NT2/D1 (cell line): Measurements from ENCODE around the gene SHISA7.

Experiments
- DNase-seq: peaks from one replicate; pipeline ENCODE4 v3.0.0-alpha.2; 2011; ENCODE audit warnings: low read depth, low spot score
- H3K27me3 ChIP-seq: 2 replicates; pipeline ENCODE4 v1.6.0; 2011; ENCODE audit warnings: mild to moderate bottlenecking; ENCODE audit not compliant: insufficient read length, insufficient read depth
- H3K36me3 ChIP-seq: 2 replicates; pipeline ENCODE4 v1.6.1; 2011; ENCODE audit warnings: mild to moderate bottlenecking, low read length, mixed read lengths; ENCODE audit not compliant: insufficient read depth, insufficient read length
- H3K4me1 ChIP-seq: 2 replicates; pipeline ENCODE4 v1.5.1; 2011; ENCODE audit not compliant: insufficient read depth, insufficient read length
- H3K4me3 ChIP-seq: 2 replicates; pipeline ENCODE4 v1.5.1; 2011; ENCODE audit warnings: low read depth; ENCODE audit not compliant: insufficient read length
- H3K9ac ChIP-seq: 2 replicates; pipeline ENCODE4 v1.6.0; 2011; ENCODE audit warnings: low read depth; ENCODE audit not compliant: insufficient read length
- H3K9me3 ChIP-seq: 2 replicates; pipeline ENCODE4 v1.5.1; 2011; ENCODE audit warnings: mild to moderate bottlenecking, low read length; ENCODE audit not compliant: insufficient read depth
- SUZ12 ChIP-seq: IDR thresholded peaks from 2 replicates; pipeline ENCODE4 v1.6.1; 2011; ENCODE audit not compliant: insufficient read length, insufficient read depth; ENCODE audit errors: extremely low read depth
- YY1 ChIP-seq: IDR thresholded peaks from 2 replicates; pipeline ENCODE4 v1.6.1; 2011; ENCODE audit not compliant: insufficient read length, insufficient read depth
- ZNF274 ChIP-seq: IDR thresholded peaks from 2 replicates; pipeline ENCODE4 v1.6.1; 2011; ENCODE audit warnings: mild to moderate bottlenecking, low read depth, low read length

Gene SHISA7

DNA sequence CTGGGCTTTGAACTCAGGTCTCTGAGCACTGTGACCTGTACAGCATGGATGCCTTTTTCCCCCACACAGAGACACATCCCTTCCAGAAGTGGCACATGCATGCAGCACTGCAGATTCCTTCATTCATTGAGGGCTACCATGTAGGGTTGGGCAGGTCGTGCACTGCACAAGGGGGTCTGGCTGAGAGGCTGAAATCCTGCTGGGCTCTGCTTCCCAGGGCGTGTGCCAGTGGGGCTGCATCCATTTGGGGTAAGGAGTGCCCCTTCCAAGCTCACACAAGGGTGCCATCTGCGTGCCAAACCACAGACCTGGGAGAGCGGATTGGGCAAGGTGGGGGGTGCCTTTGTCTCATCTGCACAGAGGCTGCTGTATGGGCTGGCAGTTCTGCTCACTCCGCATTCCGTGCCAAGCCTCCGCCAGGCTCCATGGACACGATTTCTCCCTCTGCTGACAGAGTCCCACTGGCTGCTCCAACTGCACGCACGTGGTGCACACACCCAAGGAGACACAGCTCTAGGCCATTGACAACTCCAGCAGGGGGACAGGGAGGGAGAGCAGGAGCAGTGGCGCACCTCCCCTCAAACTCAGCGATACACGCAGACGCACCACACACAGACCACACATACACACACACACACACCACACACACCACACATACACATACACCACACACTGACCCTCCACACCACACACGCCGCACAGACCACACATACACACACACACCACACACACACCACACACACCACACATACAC lies 4.5 kb upstream of the SHISA7 start:
- Histone ChIP-seq H3K4me3 (no peak overlapping the region), H3K4me1 (no peaks in the 10 kb centered on the region), H3K27me3 (peaks cover 94% of the 10 kb centered on the region), H3K36me3 (no peaks in the 10 kb centered on the region), H3K9me3 (no peaks in the 10 kb centered on the region), H3K9ac (no peak overlapping the region)
- TF ChIP-seq YY1, result no peak
- TF ChIP-seq ZNF274, result no peak
- no peak for TF ChIP-seq SUZ12
- DNase-seq, result no peak

DNA sequence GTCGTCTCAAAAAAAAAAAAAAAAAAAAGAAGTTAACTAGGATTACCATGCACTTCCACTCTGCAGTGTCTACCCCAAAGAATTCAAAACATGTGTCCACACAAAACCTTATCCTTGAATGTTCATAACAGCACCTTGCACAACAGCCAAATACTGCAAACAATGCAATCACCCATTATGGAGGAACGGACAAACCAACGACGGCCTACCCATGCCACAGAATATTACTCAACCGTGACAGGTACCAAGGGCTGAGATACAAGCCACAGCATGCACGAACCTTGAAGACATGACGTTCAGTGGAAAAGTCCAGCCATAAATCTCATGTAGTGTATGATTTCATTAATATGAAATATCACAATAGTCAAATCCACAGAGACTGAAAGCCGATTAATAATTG lies 3.0 kb upstream of the SHISA7 start:
- Histone ChIP-seq H3K9ac (no peak overlapping the region), H3K4me1 (no peaks in the 10 kb centered on the region), H3K27me3 (peaks cover 95% of the 10 kb centered on the region), H3K9me3 (no peaks in the 10 kb centered on the region), H3K4me3 (no peak overlapping the region), H3K36me3 (no peaks in the 10 kb centered on the region)
- TF ChIP-seq SUZ12 (no peak), ZNF274 (no peak), YY1 (no peak)
- DNase-seq, result no peak

DNA sequence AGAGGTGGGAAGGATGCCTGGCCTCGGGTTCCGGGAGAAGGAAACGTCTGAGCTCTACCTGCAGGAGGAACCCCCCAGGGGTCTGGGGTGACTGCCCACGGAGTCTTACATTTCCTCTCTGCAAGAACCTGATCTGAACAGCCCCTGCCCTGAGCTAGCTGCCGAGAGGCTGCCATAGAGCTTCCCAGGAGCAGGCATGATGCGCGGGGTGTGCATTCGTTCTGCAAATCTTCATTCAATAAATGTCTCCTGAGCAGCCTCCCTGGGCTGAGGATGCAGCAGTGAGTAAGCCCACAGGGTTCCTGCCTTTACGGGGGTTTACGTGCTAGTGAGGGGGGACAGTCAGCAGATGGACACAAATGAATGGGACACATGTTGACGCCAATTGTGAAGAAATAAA lies 1.5 kb upstream of the SHISA7 start:
- Histone ChIP-seq H3K36me3 (no peaks in the 10 kb centered on the region), H3K9ac (no peak overlapping the region), H3K27me3 (peaks cover 97% of the 10 kb centered on the region), H3K4me3 (no peak overlapping the region), H3K4me1 (peaks cover 3% of the 10 kb centered on the region), H3K9me3 (no peaks in the 10 kb centered on the region)
- no peak for DNase-seq
- no peak for TF ChIP-seq YY1
- no peak for TF ChIP-seq ZNF274
- no peak for TF ChIP-seq SUZ12

DNA sequence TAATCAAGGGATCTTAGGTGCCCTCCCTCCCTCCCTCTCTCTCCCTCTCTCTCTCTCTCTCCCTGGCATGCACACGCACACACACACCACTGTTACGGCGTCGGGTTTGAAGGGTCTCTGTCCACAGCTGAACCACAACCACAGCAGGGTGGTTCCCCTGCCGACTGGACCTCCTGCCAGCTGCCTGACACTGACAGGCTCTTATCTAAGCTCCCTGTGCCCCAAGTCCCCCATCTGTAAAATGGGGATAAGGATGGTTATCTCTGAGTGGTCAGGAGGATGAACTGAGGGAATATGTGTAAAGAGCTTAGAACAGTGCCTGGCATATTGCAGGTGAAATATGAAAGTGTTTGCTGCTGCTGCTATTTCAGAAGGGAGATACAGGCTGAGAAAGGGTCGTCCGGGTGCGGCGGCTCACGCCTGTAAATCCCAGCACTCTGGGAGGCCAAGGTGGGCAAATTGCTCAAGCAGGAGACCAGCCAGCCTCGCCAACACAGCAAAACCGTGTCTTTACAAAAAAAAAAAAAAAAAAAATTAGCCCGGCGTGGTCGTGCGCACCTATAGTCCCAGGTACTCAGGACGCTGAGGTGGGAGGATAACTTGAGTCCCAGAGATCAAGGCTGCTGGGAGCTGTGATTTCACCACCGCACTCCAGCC lies 852 bp upstream of the SHISA7 start:
- Histone ChIP-seq H3K4me1 (peaks cover 5% of the 10 kb centered on the region), H3K27me3 (peaks cover 97% of the 10 kb centered on the region), H3K4me3 (no peak overlapping the region), H3K9me3 (no peaks in the 10 kb centered on the region), H3K36me3 (no peaks in the 10 kb centered on the region), H3K9ac (no peak overlapping the region)
- TF ChIP-seq SUZ12 (no peak), ZNF274 (no peak), YY1 (no peak)
- no peak for DNase-seq

DNA sequence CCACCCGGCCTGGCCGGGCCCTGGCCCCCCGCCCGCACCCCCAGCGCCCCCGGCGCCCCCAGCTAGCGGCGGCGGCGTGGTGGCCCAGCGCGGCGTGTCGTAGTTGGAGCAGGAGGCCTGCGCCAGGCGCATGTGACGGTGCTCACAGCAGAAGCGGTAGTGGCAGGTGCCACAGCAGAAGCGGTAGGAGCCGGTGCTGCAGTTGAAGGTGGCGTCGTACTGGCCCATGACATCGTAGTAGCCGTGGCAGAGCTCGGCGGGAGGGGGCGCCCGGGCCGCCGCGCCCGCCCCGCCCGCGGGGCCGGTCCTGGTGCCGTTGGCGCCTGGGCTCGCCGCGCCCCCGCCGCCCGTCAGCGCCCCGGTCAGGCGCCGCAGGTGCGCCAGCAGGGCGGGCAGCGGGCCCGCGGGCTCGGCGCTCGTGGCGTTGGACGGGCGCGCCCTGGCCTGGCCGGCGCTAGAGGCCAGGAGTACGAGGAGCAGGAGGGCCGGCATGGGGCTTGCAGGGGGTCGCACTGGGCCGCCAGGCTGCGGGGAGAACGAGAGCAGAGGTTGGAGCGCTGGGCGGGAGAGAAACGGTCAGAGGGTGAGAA lies 633 bp downstream of the SHISA7 start:
- H3K4me1 ChIP-seq, result peaks cover 7% of the 10 kb centered on the region
- H3K4me3 ChIP-seq, result peak overlapping the region; percentile 4
- no peak overlapping the region for H3K9ac ChIP-seq
- H3K36me3 ChIP-seq, result no peaks in the 10 kb centered on the region
- no peaks in the 10 kb centered on the region for H3K9me3 ChIP-seq
- TF ChIP-seq SUZ12 (peak; percentile 35), ZNF274 (no peak)
- H3K27me3 ChIP-seq, result peaks cover 97% of the 10 kb centered on the region
- DNase-seq, result no peak

DNA sequence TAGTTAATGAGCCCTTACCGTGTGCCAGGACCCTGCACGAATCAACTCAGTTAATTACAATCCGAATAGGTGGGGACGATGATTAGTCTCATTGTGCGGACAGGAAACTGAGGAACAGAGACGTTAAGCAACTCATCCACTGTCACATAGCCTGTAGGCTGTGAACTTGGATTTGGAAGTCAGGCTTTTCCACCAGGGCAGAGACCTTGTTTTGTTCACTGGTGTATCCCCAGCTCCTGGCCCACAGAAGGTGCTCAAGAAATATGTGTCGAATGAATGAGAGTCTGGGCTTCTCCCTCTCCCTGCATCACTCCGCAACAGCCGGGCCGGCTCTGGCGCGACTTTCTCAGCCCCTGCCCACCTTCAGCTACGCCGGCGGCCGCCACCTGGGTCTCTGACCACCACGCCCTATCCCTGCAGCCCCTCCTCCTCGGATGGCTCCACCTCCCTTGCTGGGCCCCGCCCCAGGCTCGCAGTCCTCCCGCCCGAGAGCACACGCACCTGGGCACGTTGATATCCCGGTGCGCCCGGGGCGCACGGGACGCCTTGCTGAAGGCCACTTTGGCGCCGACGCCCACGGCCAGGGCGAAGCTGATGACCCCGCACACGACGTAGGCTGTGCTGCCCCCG lies 1.3 kb downstream of the SHISA7 start:
- H3K9me3 ChIP-seq, result no peaks in the 10 kb centered on the region
- H3K27me3 ChIP-seq, result peaks cover 95% of the 10 kb centered on the region
- H3K4me3 ChIP-seq, result peak overlapping the region; percentile 9
- no peak for DNase-seq
- H3K4me1 ChIP-seq, result peaks cover 8% of the 10 kb centered on the region
- H3K36me3 ChIP-seq, result no peaks in the 10 kb centered on the region
- no peak for TF ChIP-seq YY1
- H3K9ac ChIP-seq, result no peak overlapping the region

DNA sequence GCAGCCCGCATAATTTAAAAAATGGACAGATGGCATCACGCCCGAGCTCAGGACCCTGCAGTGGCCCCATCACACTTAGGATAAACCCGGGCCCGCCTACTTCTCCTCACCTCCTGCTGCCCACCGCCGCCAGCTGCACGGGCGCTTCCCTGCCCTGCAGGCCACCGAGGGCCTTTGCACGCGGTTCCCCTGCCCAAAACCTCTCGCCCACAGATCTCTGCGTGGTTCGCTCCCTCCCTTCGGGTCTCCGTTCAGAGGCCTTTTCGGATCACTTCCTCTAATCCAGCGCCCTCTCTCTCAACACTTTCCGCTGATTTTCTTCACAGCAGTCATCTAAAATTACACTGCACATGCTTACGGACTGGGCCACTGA lies 1.8 kb downstream of the SHISA7 start:
- no peak for DNase-seq
- Histone ChIP-seq H3K36me3 (no peaks in the 10 kb centered on the region), H3K4me1 (peaks cover 8% of the 10 kb centered on the region), H3K27me3 (peaks cover 94% of the 10 kb centered on the region), H3K4me3 (no peak overlapping the region), H3K9ac (peak overlapping the region; percentile 8), H3K9me3 (no peaks in the 10 kb centered on the region)
- TF ChIP-seq YY1 (no peak), ZNF274 (no peak), SUZ12 (no peak)
